Vagina (tissue), 2 donors: Measurements from ENCODE around the gene PTPRN2. TPM values are rescaled to one million over a fixed set of nuclear protein-coding genes. Genes with fewer than 3 reads are reported as not detected.

Source experiments
- DNase-seq, 2 donors: peaks; one replicate each; pipeline ENCODE4 v3.0.0-alpha.2; 2017; ENCODE audit errors: extremely low spot score in 2 of 2
- H3K27ac ChIP-seq: fragments of 200-600 bp; sonication (generic); one replicate; pipeline ENCODE4 v1.5.1; 2019
- H3K27me3 ChIP-seq: fragments of 200-600 bp; sonication (generic); one replicate; pipeline ENCODE4 v1.5.1; 2019
- H3K36me3 ChIP-seq, 2 donors: fragments of 200-600 bp; sonication (generic); one replicate each; pipeline ENCODE4 v1.5.1; 2017 to 2019
- H3K4me1 ChIP-seq: fragments of 200-600 bp; sonication (generic); one replicate; pipeline ENCODE4 v1.5.1; 2019
- H3K4me3 ChIP-seq, 2 donors: fragments of 200-600 bp; sonication (generic); 1 replicate in 1 of 2; 2 replicates in 1 of 2; pipeline ENCODE4 v1.5.1; 2016 to 2019
- H3K9me3 ChIP-seq: fragments of 200-600 bp; sonication (generic); one replicate; pipeline ENCODE4 v1.5.1; 2019
- CTCF ChIP-seq, 3 experiments: fragments of 450-650 bp in 2 of 3; fragments of 200-600 bp in 1 of 3; sonication (generic) in 1 of 3; IDR thresholded peaks; one replicate each; pipeline ENCODE4 v1.5.1; 2017 to 2019; ENCODE audit warnings: antibody characterized with exemption in 3 of 3, mild to moderate bottlenecking in 2 of 3, moderate library complexity in 2 of 3
- POLR2A ChIP-seq, 2 donors: fragments of 450-650 bp; IDR thresholded peaks; one replicate each; pipeline ENCODE4 v1.6.1; 2017; ENCODE audit warnings: antibody characterized with exemption in 2 of 2, mild to moderate bottlenecking in 2 of 2, moderate library complexity in 2 of 2
- POLR2AphosphoS5 ChIP-seq, 2 donors: sonication (generic); formaldehyde crosslinking; IDR thresholded peaks; one replicate each; pipeline ENCODE4 v1.9.0; 2017; ENCODE audit warnings: antibody characterized with exemption in 2 of 2, mild to moderate bottlenecking in 2 of 2, low read depth in 1 of 2; ENCODE audit not compliant: insufficient read depth in 1 of 2
- intact Hi-C: fragments of 100-400 bp; cut with DNase I; formaldehyde crosslinking; loops from one replicate; pipeline ENCODE4 v1.15.1; 2023
- total RNA-seq: library from RNA; depleted of rRNA; stranded (reverse); fragments of >200 nt; gene quantifications from one replicate; pipeline ENCODE4 v1.2.3, GENCODE V29; 2016

PTPRN2 gene
- total RNA-seq, 1 donor from 2014 or later, result 7.4 TPM

GRCh38 chr7:158405324-158405723, 182.3 kb downstream of the PTPRN2 start:
- Histone ChIP-seq H3K4me3 (no peak overlapping the region), H3K4me1 (peaks cover 6% of the 10 kb centered on the region), H3K36me3 (no peaks in the 10 kb centered on the region), H3K27ac (no peak overlapping the region), H3K9me3 (no peaks in the 10 kb centered on the region), H3K27me3 (no peaks in the 10 kb centered on the region)
- no peak for DNase-seq
- intact Hi-C loops, result no loop called here
- TF ChIP-seq POLR2A (IDR thresholded peaks at IDR 0.05) (no peak), CTCF (IDR thresholded peaks at IDR 0.05) (no peak)

- Histone ChIP-seq H3K9me3 (no peaks in the 10 kb centered on the region), H3K4me3 (no peak overlapping the region), H3K36me3 (no peaks in the 10 kb centered on the region), H3K27ac (no peak overlapping the region), H3K27me3 (no peaks in the 10 kb centered on the region), H3K4me1 (peaks cover 6% of the 10 kb centered on the region)
- TF ChIP-seq POLR2A (IDR thresholded peaks at IDR 0.05), result no peak
- TF ChIP-seq CTCF (IDR thresholded peaks at IDR 0.05), result no peak
- TF ChIP-seq POLR2AphosphoS5 (IDR thresholded peaks at IDR 0.05; ENCODE audit: insufficient read depth in 1 of 2, low read depth in 1 of 2), result no peak
- intact Hi-C loops, result no loop called here
- no peak for DNase-seq
Measured at GRCh38 chr7:158404031-158404761, 183.4 kb downstream of the PTPRN2 start.

GRCh38 chr7:158403013-158403821, 184.4 kb downstream of the PTPRN2 start:
- no peak overlapping the region for H3K4me3 ChIP-seq
- H3K4me1 ChIP-seq, result peaks cover 6% of the 10 kb centered on the region
- no peaks in the 10 kb centered on the region for H3K27me3 ChIP-seq
- TF ChIP-seq POLR2AphosphoS5 (IDR thresholded peaks at IDR 0.05; ENCODE audit: insufficient read depth in 1 of 2, low read depth in 1 of 2) (no peak), POLR2A (IDR thresholded peaks at IDR 0.05) (no peak), CTCF (IDR thresholded peaks at IDR 0.05) (no peak)
- DNase-seq, result no peak
- H3K27ac ChIP-seq, result no peak overlapping the region
- no peaks in the 10 kb centered on the region for H3K9me3 ChIP-seq
- no peaks in the 10 kb centered on the region for H3K36me3 ChIP-seq
- intact Hi-C loops, result no loop called here

GRCh38 chr7:158402471-158402870, 185.2 kb downstream of the PTPRN2 start:
- no peak for TF ChIP-seq POLR2A (IDR thresholded peaks at IDR 0.05)
- no peak for TF ChIP-seq CTCF (IDR thresholded peaks at IDR 0.05)
- TF ChIP-seq POLR2AphosphoS5 (IDR thresholded peaks at IDR 0.05; ENCODE audit: insufficient read depth in 1 of 2, low read depth in 1 of 2), result no peak

GRCh38 chr7:158401826-158402225, 185.8 kb downstream of the PTPRN2 start:
- Histone ChIP-seq H3K4me3 (no peak overlapping the region), H3K4me1 (peaks cover 6% of the 10 kb centered on the region), H3K9me3 (no peaks in the 10 kb centered on the region), H3K36me3 (no peaks in the 10 kb centered on the region), H3K27me3 (no peaks in the 10 kb centered on the region), H3K27ac (no peak overlapping the region)
- intact Hi-C loops, result no loop called here
- TF ChIP-seq POLR2AphosphoS5 (IDR thresholded peaks at IDR 0.05; ENCODE audit: insufficient read depth in 1 of 2, low read depth in 1 of 2), result no peak
- TF ChIP-seq POLR2A (IDR thresholded peaks at IDR 0.05), result no peak
- no peak for TF ChIP-seq CTCF (IDR thresholded peaks at IDR 0.05)
- DNase-seq, result no peak

More at GRCh38 chr7:158402471-158402870, 185.2 kb downstream of the PTPRN2 start:
- Histone ChIP-seq H3K4me1 (peaks cover 6% of the 10 kb centered on the region), H3K4me3 (no peak overlapping the region), H3K9me3 (no peaks in the 10 kb centered on the region), H3K36me3 (no peaks in the 10 kb centered on the region), H3K27ac (no peak overlapping the region), H3K27me3 (no peaks in the 10 kb centered on the region)
- DNase-seq, result no peak
- intact Hi-C loops, result no loop called here
